WTC11 (cell line): ENCODE results near the gene ZNF689. TPM values are rescaled to one million over a fixed set of nuclear protein-coding genes. Genes with fewer than 3 reads are reported as not detected.

Experiments
- ATAC-seq: fragments of 200-7000 bp; cut with Tn5 transposase; 2 replicates; pipeline ENCODE4 v1.10.0; 2021; ENCODE audit warnings: mild to moderate bottlenecking, moderate library complexity
- CTCF ChIA-PET: fragments of 300-600 bp; sonication (Branson Sonifier 250); formaldehyde crosslinking; loops from one replicate; lab custom pipeline; 2021; ENCODE audit warnings: antibody characterized with exemption; lab: Charles Lee
- POLR2A ChIA-PET: fragments of 350-600 bp; sonication (Branson Sonifier 250); formaldehyde crosslinking; loops from one replicate; lab custom pipeline; 2021; ENCODE audit warnings: antibody characterized with exemption; lab: Charles Lee
- DNase-seq: peaks from one replicate; pipeline ENCODE4 v3.0.0; 2021; ENCODE audit warnings: low spot score
- H3K27ac Mint-ChIP-seq: 2 replicates; pipeline ENCODE4 v1.8.0; 2021; ENCODE audit warnings: mixed read lengths
- H3K27me3 Mint-ChIP-seq: 2 replicates; pipeline ENCODE4 v1.8.0; 2021; ENCODE audit warnings: low read depth, mild to moderate bottlenecking, moderate library complexity, mixed read lengths
- H3K36me3 Mint-ChIP-seq: 2 replicates; pipeline ENCODE4 v1.8.0; 2021; ENCODE audit warnings: mixed read lengths
- H3K4me1 Mint-ChIP-seq: 2 replicates; pipeline ENCODE4 v1.8.0; 2022; ENCODE audit warnings: mixed read lengths
- H3K4me3 Mint-ChIP-seq: 2 replicates; pipeline ENCODE4 v1.8.0; 2021; ENCODE audit warnings: mild to moderate bottlenecking, moderate library complexity, mixed read lengths
- H3K9me3 Mint-ChIP-seq: 2 replicates; pipeline ENCODE4 v1.8.0; 2021; ENCODE audit warnings: mixed read lengths
- ATF6 ChIP-seq: sonication (generic); formaldehyde crosslinking; IDR thresholded peaks from 2 replicates; pipeline ENCODE4 v1.8.1; 2023; ENCODE audit warnings: mild to moderate bottlenecking, missing genetic modification reagents
- EMX1 ChIP-seq: fragments of 250-450 bp; sonication (Bioruptor Pico); IDR thresholded peaks from 2 replicates; pipeline ENCODE4 v1.8.0; 2021; ENCODE audit warnings: mild to moderate bottlenecking
- FOXP4 ChIP-seq: sonication (generic); formaldehyde crosslinking; IDR thresholded peaks from 2 replicates; pipeline ENCODE4 v1.8.0; 2022; ENCODE audit warnings: mild to moderate bottlenecking, missing genetic modification reagents
- IRF2 ChIP-seq: sonication (generic); formaldehyde crosslinking; IDR thresholded peaks from 2 replicates; pipeline ENCODE4 v1.8.0; 2022; ENCODE audit warnings: low read depth, missing genetic modification reagents, borderline replicate concordance
- MXD4 ChIP-seq: fragments of 250-450 bp; sonication (Bioruptor Pico); IDR thresholded peaks from 2 replicates; pipeline ENCODE4 v1.8.0; 2021; ENCODE audit warnings: mild to moderate bottlenecking, moderate library complexity, borderline replicate concordance
- SMAD4 ChIP-seq: sonication (generic); formaldehyde crosslinking; IDR thresholded peaks from 2 replicates; pipeline ENCODE4 v1.8.0; 2022; ENCODE audit warnings: mild to moderate bottlenecking, missing genetic modification reagents
- USF1 ChIP-seq: sonication (generic); formaldehyde crosslinking; IDR thresholded peaks from 2 replicates; pipeline ENCODE4 v1.8.0; 2022; ENCODE audit warnings: mild to moderate bottlenecking, missing genetic modification reagents
- total RNA-seq: library from RNA; stranded (reverse); gene quantifications from 3 replicates; pipeline ENCODE4 v1.2.3, GENCODE V29; 2021

ZNF689 gene
- total RNA-seq, 1 experiment from 2014 or later = 13.2 TPM

DNA sequence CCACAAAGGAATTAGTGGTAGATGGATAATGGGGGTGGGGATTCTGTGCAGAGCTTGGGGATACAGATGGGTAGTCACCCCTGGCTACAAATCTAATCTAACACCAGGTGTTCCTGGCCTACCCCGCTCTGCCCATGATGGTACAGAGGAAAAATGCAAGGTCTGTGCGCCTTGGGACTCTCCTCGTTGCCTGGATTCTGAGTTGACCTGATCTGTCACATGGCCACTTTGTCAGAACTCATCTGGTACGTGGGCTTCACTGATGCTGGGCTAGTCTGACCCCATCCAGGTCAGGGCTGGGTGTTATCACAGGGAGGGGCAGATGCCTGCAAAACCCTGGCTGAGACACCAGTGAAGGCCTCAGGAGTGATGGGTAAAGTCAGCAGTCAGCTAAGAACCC lies 57.2 kb downstream of the ZNF689 start:
- H3K27ac Mint-ChIP-seq = no peak overlapping the region
- POLR2A ChIA-PET = no interaction called here

More for the DNA sequence above, 57.2 kb downstream of the ZNF689 start:
- Mint-ChIP-seq H3K4me1 (peaks cover 23% of the 10 kb centered on the region), H3K4me3 (no peak overlapping the region), H3K27me3 (no peaks in the 10 kb centered on the region), H3K36me3 (peaks cover 20% of the 10 kb centered on the region), H3K9me3 (no peaks in the 10 kb centered on the region; the same call in 1 of the 2 replicates)
- TF ChIP-seq ATF6 (CRISPR knock-in tag) (no peak), USF1 (no peak), IRF2 (CRISPR knock-in tag) (no peak), EMX1 (CRISPR knock-in tag) (no peak), FOXP4 (CRISPR knock-in tag) (no peak), SMAD4 (CRISPR knock-in tag) (no peak), MXD4 (CRISPR knock-in tag) (no peak)
- ATAC-seq = no peak
- CTCF ChIA-PET = interaction anchor here (1.4 kb wide), 1 partner anchor 17 kb away, joined by 3 read pairs; no protein-coding TSS in a partner anchor
- DNase-seq = no peak

Other genes with a start within 250 kb of the ZNF689 start
- 33.4 to 40.5 TPM (median 34.6 TPM) in 3 replicates for gene TBC1D10B, start 239.9 kb downstream of the ZNF689 start, total RNA-seq
- 0.80 to 1.3 TPM (median 0.85 TPM) in 3 replicates for gene MYL11, start 235.6 kb downstream of the ZNF689 start, total RNA-seq
- gene SEPTIN1, start 227.8 kb downstream of the ZNF689 start, total RNA-seq = 2.3 to 2.7 TPM (median 2.6 TPM) in 3 replicates
- 31.3 to 39.3 TPM (median 32.1 TPM) in 3 replicates for gene ZNF48, start 215.0 kb downstream of the ZNF689 start, total RNA-seq
- gene ZNF771, start 202.8 kb downstream of the ZNF689 start, total RNA-seq = 10.0 to 12.5 TPM (median 11.3 TPM) in 3 replicates
- gene DCTPP1, start 180.4 kb downstream of the ZNF689 start, total RNA-seq = 69.0 to 72.2 TPM (median 70.5 TPM) in 3 replicates
- 50.4 to 55.2 TPM (median 53.5 TPM) in 3 replicates for gene SEPHS2, start 164.5 kb downstream of the ZNF689 start, total RNA-seq
- 0.64 to 1.1 TPM (median 1.0 TPM) in 3 replicates for gene ITGAL, start 137.6 kb downstream of the ZNF689 start, total RNA-seq
- gene ZNF768, start 83.8 kb downstream of the ZNF689 start, total RNA-seq = 35.9 to 43.0 TPM (median 42.4 TPM) in 3 replicates
- 11.3 to 11.7 TPM (median 11.5 TPM) in 3 replicates for gene ZNF747, start 75.5 kb downstream of the ZNF689 start, total RNA-seq
- gene ZNF764, start 52.0 kb downstream of the ZNF689 start, total RNA-seq = 9.0 to 10.4 TPM (median 9.1 TPM) in 3 replicates
- 4.2 to 6.0 TPM (median 4.9 TPM) in 3 replicates for gene ZNF688, start 38.7 kb downstream of the ZNF689 start, total RNA-seq
- gene ZNF785, start 24.7 kb downstream of the ZNF689 start, total RNA-seq = 15.4 to 16.5 TPM (median 16.0 TPM) in 3 replicates
- 21.9 to 24.3 TPM (median 22.0 TPM) in 3 replicates for gene PRR14, start 40.6 kb upstream of the ZNF689 start, total RNA-seq
- gene FBRS, start 48.0 kb upstream of the ZNF689 start, total RNA-seq = 18.9 to 23.2 TPM (median 19.9 TPM) in 3 replicates
- gene SRCAP, start 88.8 kb upstream of the ZNF689 start, total RNA-seq = 54.9 to 58.5 TPM (median 55.8 TPM) in 3 replicates
- 40.8 to 50.5 TPM (median 45.0 TPM) in 3 replicates for gene PHKG2, start 138.0 kb upstream of the ZNF689 start, total RNA-seq
- gene CFAP119, start 151.7 kb upstream of the ZNF689 start, total RNA-seq = 4.6 to 6.6 TPM (median 6.2 TPM) in 3 replicates
- gene RNF40, start 151.9 kb upstream of the ZNF689 start, total RNA-seq = 63.7 to 77.1 TPM (median 66.9 TPM) in 3 replicates
- 18.7 to 20.0 TPM (median 19.7 TPM) in 3 replicates for gene ZNF629, start 176.8 kb upstream of the ZNF689 start, total RNA-seq